Choroid plexus epithelial cell (primary cell): ENCODE measurements around the gene CBX8.

Experiments
- DNase-seq: peaks from one replicate; pipeline ENCODE4 v3.0.0-alpha.2; 2010; ENCODE audit warnings: low read depth
- H3K4me3 ChIP-seq: 2 replicates; pipeline ENCODE4 v1.5.1; 2011; ENCODE audit warnings: low read depth, mild to moderate bottlenecking, control low read depth, low read length, moderate library complexity
- CTCF ChIP-seq: conservative IDR thresholded peaks from 2 replicates; pipeline ENCODE4 v1.5.1; 2011; ENCODE audit warnings: low read depth, mild to moderate bottlenecking, control low read depth, inconsistent platforms, low read length, moderate library complexity

The CBX8 gene

GRCh38 chr17:79837888-79838521, 41.1 kb upstream of the CBX8 start:
- DNase-seq, result no peak
- no peak for TF ChIP-seq CTCF
- peak overlapping the region; percentile 78 for H3K4me3 ChIP-seq

- H3K4me3 ChIP-seq, result peak overlapping the region; percentile 78
- DNase-seq, result peak; percentile 73
- TF ChIP-seq CTCF, result peak; percentile 21
Observed at GRCh38 chr17:79836972-79837887, 40.4 kb upstream of the CBX8 start.

- DNase-seq, result no peak
- no peak overlapping the region for H3K4me3 ChIP-seq
- no peak for TF ChIP-seq CTCF
Observed at GRCh38 chr17:79836510-79836971, 39.7 kb upstream of the CBX8 start.

- no peak overlapping the region for H3K4me3 ChIP-seq
- TF ChIP-seq CTCF, result no peak
- no peak for DNase-seq
Observed at GRCh38 chr17:79835953-79836509, 39.2 kb upstream of the CBX8 start.

- no peak overlapping the region for H3K4me3 ChIP-seq
- no peak for DNase-seq
- TF ChIP-seq CTCF, result no peak
Observed at GRCh38 chr17:79835470-79835899, 38.6 kb upstream of the CBX8 start.

GRCh38 chr17:79834565-79835469, 37.9 kb upstream of the CBX8 start:
- DNase-seq, result no peak
- TF ChIP-seq CTCF, result peak; percentile 72
- no peak overlapping the region for H3K4me3 ChIP-seq
